ENCODE data around the gene ODF2.
"Not testable (repeated sequence)": the region's sequence is repeated elsewhere in the genome, so short reads cannot be mapped to it uniquely, and the experiment has no call there.

Gene ODF2

DNA sequence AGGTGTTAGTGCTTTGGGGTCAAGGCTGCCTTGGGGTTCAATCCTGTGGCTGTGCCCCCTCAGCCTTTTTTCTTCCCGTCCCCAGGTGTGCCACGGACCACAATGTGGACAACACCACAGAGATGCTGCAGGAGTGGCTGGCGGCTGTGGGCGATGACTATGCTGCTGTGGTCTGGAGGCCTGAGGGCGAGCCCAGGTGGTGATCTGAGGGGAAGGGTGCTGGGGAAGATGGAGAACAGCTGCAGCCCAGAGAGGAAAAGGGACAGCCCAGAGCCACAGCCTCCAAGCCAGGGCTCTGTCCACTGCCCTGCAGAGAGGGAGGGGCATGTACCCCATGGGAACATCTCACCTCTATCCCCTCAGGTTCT is 33.0 kb upstream of the ODF2 start:
- Histone ChIP-seq H3K36me3 (ENCODE audit: insufficient read depth, low read length) (no peaks in the 10 kb centered on the region), H3K79me2 (ENCODE audit: insufficient read depth, low read length) (no peaks in the 10 kb centered on the region), H3K27ac (ENCODE audit: low read depth, low read length, poor library complexity, severe bottlenecking) (no peak overlapping the region), H3K9ac (ENCODE audit: low read length) (no peak overlapping the region), H4K20me1 (ENCODE audit: insufficient read depth, low read length) (no peaks in the 10 kb centered on the region), H3K9me2 (ENCODE audit: low read depth, low read length) (no peaks in the 10 kb centered on the region), H3K4me1 (ENCODE audit: insufficient read depth, low read length, severe bottlenecking) (peaks cover 19% of the 10 kb centered on the region), H3K9me3 (ENCODE audit: low read length) (no peaks in the 10 kb centered on the region), H3K27me3 (ENCODE audit: insufficient read depth, low read length) (peaks cover 7% of the 10 kb centered on the region; the same call in 1 of the 2 replicates), H3F3A (ENCODE audit: insufficient read depth, low read length) (no peaks in the 10 kb centered on the region), H3K4me2 (ENCODE audit: low read length) (no peak overlapping the region), H3K4me3 (ENCODE audit: low read depth, low read length, poor library complexity, severe bottlenecking) (no peak overlapping the region), H2AFZ (ENCODE audit: low read length) (no peak overlapping the region)
- TF ChIP-seq EZH2 (IDR thresholded peaks at IDR 0.05; ENCODE audit: borderline replicate concordance, low read length) (no peak), CTCF (IDR thresholded peaks at IDR 0.05; ENCODE audit: low read length) (no peak)

DNA sequence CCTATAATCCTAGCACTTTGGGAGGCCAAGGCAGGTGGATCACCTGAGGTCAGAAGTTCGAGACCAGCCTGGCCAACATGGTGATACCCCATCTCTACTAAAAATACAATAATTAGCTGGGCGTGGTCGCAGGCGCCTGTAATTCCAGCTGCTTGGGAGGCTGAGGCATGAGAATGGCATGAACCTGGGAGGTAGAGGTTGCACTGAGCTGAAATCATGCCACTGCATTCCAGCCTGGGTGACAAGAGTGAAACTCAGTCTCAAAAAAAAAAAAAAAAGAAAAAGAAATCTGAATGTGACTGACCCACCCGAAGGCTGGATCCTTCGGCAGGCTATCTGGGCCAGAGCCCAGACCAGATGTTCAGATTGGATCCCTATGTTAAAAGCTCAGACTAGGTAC is 32.5 kb upstream of the ODF2 start:
- not testable (repeated sequence) for H3K27ac ChIP-seq (ENCODE audit: low read depth, low read length, poor library complexity, severe bottlenecking); H3F3A ChIP-seq (ENCODE audit: insufficient read depth, low read length); H3K9ac ChIP-seq (ENCODE audit: low read length); H3K4me2 ChIP-seq (ENCODE audit: low read length); H4K20me1 ChIP-seq (ENCODE audit: insufficient read depth, low read length); H3K4me3 ChIP-seq (ENCODE audit: low read depth, low read length, poor library complexity, severe bottlenecking); H3K9me3 ChIP-seq (ENCODE audit: low read length); H3K36me3 ChIP-seq (ENCODE audit: insufficient read depth, low read length); H3K27me3 ChIP-seq (ENCODE audit: insufficient read depth, low read length); H3K9me2 ChIP-seq (ENCODE audit: low read depth, low read length); H3K79me2 ChIP-seq (ENCODE audit: insufficient read depth, low read length); H2AFZ ChIP-seq (ENCODE audit: low read length)
- peaks cover 19% of the 10 kb centered on the region for H3K4me1 ChIP-seq (ENCODE audit: insufficient read depth, low read length, severe bottlenecking)

DNA sequence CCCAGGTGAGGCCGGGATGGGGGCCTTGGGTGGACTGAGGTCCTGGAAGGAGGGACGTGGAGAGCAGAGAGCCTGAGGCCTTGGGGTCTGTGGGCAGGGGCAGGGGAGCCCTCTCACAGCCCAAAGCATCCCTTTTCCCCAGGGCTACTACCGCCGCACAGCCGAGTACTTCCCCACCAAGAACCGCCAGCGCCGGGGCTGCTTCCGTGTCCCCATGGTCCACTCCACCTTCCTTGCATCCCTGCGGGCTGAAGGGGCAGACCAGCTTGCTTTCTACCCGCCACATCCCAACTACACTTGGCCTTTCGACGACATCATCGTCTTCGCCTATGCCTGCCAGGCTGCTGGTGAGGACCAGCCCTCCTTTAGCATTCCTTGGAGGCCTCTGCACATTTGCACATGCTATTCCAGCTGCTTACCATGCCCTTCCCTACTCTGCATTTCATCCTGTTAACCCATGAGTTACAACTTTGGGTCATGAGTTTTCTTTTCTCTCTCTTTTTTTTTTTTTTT is 31.5 kb upstream of the ODF2 start:
- Histone ChIP-seq H3K4me3 (ENCODE audit: low read depth, low read length, poor library complexity, severe bottlenecking) (no peak overlapping the region), H3K4me2 (ENCODE audit: low read length) (no peak overlapping the region), H3K4me1 (ENCODE audit: insufficient read depth, low read length, severe bottlenecking) (peaks cover 17% of the 10 kb centered on the region), H3F3A (ENCODE audit: insufficient read depth, low read length) (no peaks in the 10 kb centered on the region), H3K27ac (ENCODE audit: low read depth, low read length, poor library complexity, severe bottlenecking) (no peak overlapping the region), H3K36me3 (ENCODE audit: insufficient read depth, low read length) (no peaks in the 10 kb centered on the region), H2AFZ (ENCODE audit: low read length) (no peak overlapping the region), H3K9me2 (ENCODE audit: low read depth, low read length) (no peaks in the 10 kb centered on the region), H3K79me2 (ENCODE audit: insufficient read depth, low read length) (no peaks in the 10 kb centered on the region), H3K9ac (ENCODE audit: low read length) (no peak overlapping the region), H3K9me3 (ENCODE audit: low read length) (no peaks in the 10 kb centered on the region), H4K20me1 (ENCODE audit: insufficient read depth, low read length) (no peaks in the 10 kb centered on the region), H3K27me3 (ENCODE audit: insufficient read depth, low read length) (peaks cover 11% of the 10 kb centered on the region; the same call in 1 of the 2 replicates)
- TF ChIP-seq CTCF (IDR thresholded peaks at IDR 0.05; ENCODE audit: low read length) (no peak), EZH2 (IDR thresholded peaks at IDR 0.05; ENCODE audit: borderline replicate concordance, low read length) (no peak)

Data from OCI-LY1 (cell line).